Measurements from ENCODE around the gene RAE1.

DNA sequence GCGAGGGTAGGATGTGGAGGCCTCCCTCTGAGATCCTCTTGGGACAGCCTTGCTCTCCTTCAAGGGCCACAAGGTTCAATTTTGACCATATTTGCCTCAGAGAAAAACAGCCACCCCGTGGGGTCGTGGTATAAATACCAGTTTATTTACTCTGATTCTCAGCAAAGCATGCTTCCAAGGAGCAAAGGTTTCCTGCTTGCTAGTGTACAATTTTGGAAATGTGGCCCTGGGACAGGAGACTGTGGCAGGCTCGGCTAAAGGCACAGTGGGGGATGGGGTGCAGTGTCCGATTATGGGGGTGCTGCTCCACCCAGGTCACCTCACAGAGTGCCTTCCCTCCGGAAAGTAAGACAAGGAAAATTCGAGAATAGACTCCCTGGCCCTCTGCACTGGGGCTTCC is 71.2 kb downstream of the RAE1 start:
- TF ChIP-seq, protein P1, sequence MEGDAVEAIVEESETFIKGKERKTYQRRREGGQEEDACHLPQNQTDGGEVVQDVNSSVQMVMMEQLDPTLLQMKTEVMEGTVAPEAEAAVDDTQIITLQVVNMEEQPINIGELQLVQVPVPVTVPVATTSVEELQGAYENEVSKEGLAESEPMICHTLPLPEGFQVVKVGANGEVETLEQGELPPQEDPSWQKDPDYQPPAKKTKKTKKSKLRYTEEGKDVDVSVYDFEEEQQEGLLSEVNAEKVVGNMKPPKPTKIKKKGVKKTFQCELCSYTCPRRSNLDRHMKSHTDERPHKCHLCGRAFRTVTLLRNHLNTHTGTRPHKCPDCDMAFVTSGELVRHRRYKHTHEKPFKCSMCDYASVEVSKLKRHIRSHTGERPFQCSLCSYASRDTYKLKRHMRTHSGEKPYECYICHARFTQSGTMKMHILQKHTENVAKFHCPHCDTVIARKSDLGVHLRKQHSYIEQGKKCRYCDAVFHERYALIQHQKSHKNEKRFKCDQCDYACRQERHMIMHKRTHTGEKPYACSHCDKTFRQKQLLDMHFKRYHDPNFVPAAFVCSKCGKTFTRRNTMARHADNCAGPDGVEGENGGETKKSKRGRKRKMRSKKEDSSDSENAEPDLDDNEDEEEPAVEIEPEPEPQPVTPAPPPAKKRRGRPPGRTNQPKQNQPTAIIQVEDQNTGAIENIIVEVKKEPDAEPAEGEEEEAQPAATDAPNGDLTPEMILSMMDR (IDR thresholded peaks at IDR 0.05; ENCODE audit: low read length) = no peak
- TF ChIP-seq EZH2 (optimal IDR thresholded peaks at IDR 0.05; ENCODE audit: low read depth, low read length) (no peak), EZH2phosphoT487 (IDR thresholded peaks at IDR 0.05; ENCODE audit: low read length) (no peak)

All from MM.1S (cell line).